ENCODE results near the gene BRSK2.

Gene BRSK2

DNA sequence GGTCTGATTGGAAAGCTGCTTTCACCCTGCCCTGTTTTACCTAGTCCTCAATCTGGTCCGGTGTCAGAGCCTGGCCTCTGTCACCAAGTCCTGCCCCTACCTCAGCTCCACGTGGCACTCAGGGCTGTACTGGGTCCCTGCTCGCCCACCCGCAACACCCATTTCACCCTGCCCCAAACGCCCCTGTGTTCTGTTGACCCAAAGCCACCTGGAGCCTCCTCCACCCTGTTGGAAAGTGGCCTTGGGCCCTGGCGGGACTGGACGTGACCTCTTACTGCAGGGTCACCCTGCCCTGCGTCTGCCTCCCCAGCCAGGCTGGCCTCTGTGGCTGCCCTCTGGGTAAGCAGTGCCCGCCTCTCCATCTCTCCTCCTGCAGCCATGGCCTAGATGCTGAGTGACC, 21.5 kb upstream of the BRSK2 start:
- Mint-ChIP-seq H3K9me3 (no peaks in the 10 kb centered on the region), H3K27ac (peak overlapping the region in 1 of 2 donors; percentile 76), H3K4me1 (no peaks in the 10 kb centered on the region), H3K27me3 (peaks cover 21% of the 10 kb centered on the region), H3K4me3 (no peak overlapping the region)
- ATAC-seq: no peak
- no peak for DNase-seq

DNA sequence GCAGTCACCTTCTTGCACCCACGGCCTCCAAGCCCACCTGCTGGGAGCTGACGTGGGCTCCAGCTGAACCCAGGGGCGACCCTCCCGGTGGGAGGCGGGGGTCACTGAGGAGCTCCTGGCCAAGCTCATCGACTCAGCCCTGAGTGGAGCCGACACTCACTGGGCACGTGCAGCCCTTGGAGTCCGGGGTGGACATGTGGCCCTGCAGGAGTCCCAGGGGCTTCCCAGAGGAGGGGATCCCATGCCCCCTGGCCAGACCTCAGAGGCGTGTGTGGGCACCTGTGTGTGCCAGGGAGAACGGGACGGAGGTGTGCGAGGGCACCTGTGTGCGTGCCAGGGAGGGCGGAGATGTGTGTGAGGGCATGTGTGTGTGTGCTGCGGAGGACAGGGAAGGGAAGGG, 20.8 kb upstream of the BRSK2 start:
- Mint-ChIP-seq H3K4me3 (no peak overlapping the region), H3K27ac (no peak overlapping the region)
- no peak for ATAC-seq

DNA sequence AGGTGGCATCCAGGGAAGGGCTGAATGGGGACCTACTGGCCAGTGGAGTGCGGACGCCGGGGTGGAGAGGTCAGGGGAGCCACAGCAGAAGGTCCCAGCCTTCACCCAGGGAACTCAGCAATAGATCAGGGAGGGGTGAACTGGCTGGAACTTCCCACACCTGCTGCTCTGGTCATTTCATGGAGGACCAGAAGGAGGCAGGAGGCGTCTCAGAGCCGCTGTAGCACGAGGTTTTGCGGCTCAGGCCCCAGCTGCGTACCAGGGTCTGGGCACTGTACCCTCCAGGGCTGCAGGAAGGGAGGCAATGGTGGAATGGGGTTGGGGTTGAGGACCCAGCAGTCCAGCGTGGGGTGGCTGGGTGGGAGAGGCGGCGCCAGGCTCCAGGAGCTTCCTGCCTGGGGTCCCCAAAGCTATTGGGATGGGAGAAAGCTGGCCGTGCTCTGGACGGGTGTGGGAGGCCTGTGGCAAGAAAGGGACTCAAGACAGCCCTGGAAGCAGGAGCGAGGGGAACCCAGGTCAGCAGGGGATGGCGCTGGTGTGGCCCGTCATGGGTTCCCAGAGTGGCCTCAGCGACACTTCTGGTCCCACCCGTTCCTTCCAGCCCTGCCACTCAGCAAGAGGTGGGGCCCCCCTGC, 20.2 kb upstream of the BRSK2 start:
- no peaks in the 10 kb centered on the region for H3K4me1 Mint-ChIP-seq
- ATAC-seq: no peak
- H3K4me3 Mint-ChIP-seq: no peak overlapping the region
- H3K9me3 Mint-ChIP-seq: no peaks in the 10 kb centered on the region
- H3K27me3 Mint-ChIP-seq: peaks cover 21% of the 10 kb centered on the region
- no peak for DNase-seq
- no peak overlapping the region for H3K27ac Mint-ChIP-seq

More for the DNA sequence above, 20.8 kb upstream of the BRSK2 start:
- no peak for DNase-seq
- Mint-ChIP-seq H3K9me3 (no peaks in the 10 kb centered on the region), H3K27me3 (peaks cover 21% of the 10 kb centered on the region), H3K4me1 (no peaks in the 10 kb centered on the region)

DNA sequence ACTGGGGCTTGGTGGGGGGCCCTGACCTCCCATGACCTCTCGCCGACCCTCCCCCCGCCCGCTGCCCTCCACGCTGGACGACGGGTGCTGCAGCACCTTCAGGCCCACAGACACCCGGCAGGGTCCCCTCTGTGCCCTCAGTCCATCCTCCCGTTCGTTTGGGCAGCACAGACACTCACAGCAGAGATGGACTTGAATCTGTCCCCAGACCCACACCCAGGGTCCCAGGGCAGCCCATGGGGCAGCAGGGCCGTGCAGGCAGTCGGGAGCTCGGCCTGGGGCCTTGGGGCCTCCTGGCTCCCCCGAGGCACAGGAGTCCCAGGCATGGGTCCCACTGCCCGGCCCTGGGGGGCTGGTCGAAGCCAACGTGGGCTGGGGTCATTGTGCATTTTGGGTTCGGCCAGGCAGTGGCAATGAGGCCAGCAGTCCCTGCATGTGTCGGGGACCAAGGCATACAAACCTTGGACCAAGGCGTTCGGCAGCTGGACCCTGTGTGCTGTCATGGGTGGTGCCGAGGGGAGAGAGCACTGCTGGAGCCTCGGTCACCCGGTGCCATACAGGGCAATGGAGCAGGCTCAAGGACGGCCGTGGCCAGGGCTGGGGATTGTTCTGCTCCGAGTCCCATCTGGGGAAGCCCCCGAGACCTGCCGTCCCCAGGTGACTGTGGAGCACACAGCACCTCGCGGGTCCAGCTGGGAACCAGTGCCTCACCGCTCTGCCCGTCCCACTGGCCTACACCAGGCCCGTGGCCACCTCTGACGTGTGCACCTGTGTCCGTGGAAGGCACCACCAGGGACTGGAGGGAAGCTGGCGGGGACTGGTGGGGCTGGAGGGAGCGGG, 19.3 kb upstream of the BRSK2 start:
- H3K9me3 Mint-ChIP-seq: no peaks in the 10 kb centered on the region
- DNase-seq: no peak
- no peaks in the 10 kb centered on the region for H3K4me1 Mint-ChIP-seq
- H3K4me3 Mint-ChIP-seq: no peak overlapping the region
- peaks cover 12% of the 10 kb centered on the region for H3K27me3 Mint-ChIP-seq
- no peak overlapping the region for H3K27ac Mint-ChIP-seq
- ATAC-seq: peak; percentile 38

DNA sequence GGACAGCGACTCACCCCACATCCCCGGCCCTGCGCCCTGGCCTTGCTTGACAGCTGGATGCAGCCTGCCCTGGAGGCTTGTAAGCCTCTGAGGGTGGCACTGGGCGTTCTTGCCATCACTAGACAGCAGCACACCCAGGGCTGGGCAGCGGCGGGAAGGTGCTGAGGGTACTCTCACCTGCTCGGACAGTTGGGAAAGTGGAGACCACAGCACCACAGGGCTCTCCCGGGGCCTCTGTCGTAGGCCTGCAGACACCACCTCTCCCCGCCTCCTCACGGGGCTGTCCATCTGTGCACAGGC, 18.8 kb upstream of the BRSK2 start:
- Mint-ChIP-seq H3K9me3 (no peaks in the 10 kb centered on the region), H3K4me1 (no peaks in the 10 kb centered on the region), H3K27me3 (peaks cover 10% of the 10 kb centered on the region), H3K27ac (no peak overlapping the region), H3K4me3 (no peak overlapping the region)
- DNase-seq: no peak
- peak; percentile 36 for ATAC-seq

DNA sequence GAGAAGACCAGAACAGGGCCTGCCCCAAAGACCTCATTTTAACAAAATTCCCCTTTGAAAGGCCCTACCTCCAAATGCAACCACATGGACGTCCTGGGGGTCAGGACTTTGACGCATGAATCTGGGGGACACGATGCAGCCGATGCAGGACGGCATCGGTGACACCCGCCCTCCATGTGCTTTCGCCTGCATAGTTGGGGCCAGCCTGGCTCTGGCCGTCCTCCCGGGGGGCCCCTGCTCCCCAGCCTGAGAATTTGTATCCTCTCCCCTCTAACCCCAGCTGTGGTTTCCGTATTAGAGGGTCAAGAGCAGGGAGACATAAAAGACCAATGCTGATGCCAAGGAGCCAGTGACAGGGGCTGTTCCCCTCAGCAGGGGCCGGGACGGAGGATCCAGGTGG, 18.4 kb upstream of the BRSK2 start:
- no peak for ATAC-seq
- H3K4me1 Mint-ChIP-seq: no peaks in the 10 kb centered on the region
- H3K4me3 Mint-ChIP-seq: no peak overlapping the region

DNA sequence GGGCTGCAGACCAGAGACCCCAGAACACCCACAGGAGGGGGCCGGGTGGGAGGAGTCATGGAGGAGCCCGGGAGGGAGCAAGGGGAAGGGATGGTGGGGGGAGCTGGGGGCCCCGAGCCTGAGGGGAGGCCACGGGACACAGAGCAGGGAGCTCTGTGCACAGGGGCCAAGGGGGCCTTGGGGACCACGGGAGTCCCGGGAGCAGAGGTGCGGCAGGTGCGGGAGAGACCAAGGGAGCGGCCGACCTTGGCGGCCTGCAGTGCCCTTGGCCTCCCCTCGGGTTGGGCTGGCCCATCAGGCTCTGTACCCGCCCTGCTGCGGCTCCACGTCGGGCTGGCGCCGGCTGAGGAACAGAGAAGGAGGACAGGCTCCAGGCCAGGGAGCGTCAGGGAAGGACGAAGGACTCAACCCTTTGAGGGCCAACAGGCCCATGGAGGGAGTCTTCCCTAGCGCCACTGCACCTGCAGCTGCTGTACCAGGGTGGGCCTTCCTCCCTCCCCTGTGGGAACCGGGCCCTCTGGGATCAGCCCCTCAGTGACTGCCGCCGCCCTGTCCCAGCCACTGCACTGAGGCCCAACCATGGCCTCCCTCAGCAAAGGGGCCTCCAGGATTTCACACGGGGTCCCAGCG, 17.8 kb upstream of the BRSK2 start:
- Mint-ChIP-seq H3K4me3 (no peak overlapping the region), H3K27me3 (peaks cover 10% of the 10 kb centered on the region), H3K4me1 (no peaks in the 10 kb centered on the region), H3K9me3 (no peaks in the 10 kb centered on the region), H3K27ac (no peak overlapping the region)
- ATAC-seq (peak; percentile 26), DNase-seq (no peak)

More for the DNA sequence above, 18.4 kb upstream of the BRSK2 start:
- H3K27ac Mint-ChIP-seq: no peak overlapping the region
- peaks cover 10% of the 10 kb centered on the region for H3K27me3 Mint-ChIP-seq
- H3K9me3 Mint-ChIP-seq: no peaks in the 10 kb centered on the region
- DNase-seq: no peak

DNA sequence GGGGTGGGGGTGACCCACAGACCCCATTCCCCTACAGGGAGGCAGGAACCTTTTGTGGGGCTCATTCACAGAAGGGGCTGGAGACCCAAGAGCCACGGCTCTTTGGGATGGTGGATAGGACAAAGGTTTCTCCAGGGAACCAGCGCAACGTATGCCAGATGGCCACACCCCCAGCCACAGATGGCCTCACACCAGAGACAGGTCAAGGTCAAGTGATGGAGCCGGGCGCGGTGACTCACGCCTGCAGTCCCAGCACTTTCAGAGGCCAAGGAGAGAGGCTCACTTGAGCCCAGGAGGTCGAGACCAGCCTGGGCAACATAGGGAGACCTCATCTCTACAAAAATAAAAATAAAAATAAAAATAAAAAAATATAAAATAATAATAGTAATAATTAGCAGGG, 17.1 kb upstream of the BRSK2 start:
- no peaks in the 10 kb centered on the region for H3K9me3 Mint-ChIP-seq
- no peak overlapping the region for H3K4me3 Mint-ChIP-seq
- H3K4me1 Mint-ChIP-seq: no peaks in the 10 kb centered on the region
- H3K27ac Mint-ChIP-seq: no peak overlapping the region
- H3K27me3 Mint-ChIP-seq: peaks cover 10% of the 10 kb centered on the region
- DNase-seq (no peak), ATAC-seq (no peak)

DNA sequence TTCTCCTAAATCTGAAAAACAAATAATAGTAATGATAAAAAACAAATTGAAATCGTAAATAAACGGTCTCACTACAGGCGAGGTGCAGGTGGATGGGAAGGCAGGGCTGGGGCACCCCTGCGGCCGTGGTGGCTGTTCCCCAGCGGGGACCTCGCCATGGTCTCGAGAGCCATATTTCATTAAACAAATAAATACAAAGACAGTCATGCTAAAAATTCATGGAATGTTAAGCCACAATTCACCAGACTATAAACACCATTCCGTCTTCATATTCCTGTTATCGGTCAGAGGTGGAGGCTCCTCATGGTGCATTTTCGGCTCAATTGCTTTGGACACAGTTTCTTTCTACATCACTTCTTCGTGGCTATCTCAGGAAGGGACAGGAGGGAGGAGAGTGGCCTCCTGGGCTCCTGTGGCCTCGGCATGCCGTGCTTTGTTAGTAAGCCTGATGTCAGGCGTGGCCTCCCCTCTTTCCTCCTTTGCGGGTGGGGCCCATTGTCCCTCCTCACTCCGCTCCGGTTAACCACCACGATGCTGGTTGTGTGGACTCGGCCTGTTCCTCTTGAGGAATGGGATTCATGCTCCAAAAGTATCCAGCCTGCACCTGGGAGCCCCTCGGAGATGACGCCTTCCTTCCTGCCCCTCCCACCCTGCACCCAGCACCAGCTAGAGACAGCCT, 16.1 kb upstream of the BRSK2 start:
- Mint-ChIP-seq H3K4me1 (no peaks in the 10 kb centered on the region), H3K27ac (no peak overlapping the region), H3K4me3 (no peak overlapping the region), H3K27me3 (peaks cover 10% of the 10 kb centered on the region), H3K9me3 (no peaks in the 10 kb centered on the region)
- DNase-seq (no peak), ATAC-seq (no peak)

DNA sequence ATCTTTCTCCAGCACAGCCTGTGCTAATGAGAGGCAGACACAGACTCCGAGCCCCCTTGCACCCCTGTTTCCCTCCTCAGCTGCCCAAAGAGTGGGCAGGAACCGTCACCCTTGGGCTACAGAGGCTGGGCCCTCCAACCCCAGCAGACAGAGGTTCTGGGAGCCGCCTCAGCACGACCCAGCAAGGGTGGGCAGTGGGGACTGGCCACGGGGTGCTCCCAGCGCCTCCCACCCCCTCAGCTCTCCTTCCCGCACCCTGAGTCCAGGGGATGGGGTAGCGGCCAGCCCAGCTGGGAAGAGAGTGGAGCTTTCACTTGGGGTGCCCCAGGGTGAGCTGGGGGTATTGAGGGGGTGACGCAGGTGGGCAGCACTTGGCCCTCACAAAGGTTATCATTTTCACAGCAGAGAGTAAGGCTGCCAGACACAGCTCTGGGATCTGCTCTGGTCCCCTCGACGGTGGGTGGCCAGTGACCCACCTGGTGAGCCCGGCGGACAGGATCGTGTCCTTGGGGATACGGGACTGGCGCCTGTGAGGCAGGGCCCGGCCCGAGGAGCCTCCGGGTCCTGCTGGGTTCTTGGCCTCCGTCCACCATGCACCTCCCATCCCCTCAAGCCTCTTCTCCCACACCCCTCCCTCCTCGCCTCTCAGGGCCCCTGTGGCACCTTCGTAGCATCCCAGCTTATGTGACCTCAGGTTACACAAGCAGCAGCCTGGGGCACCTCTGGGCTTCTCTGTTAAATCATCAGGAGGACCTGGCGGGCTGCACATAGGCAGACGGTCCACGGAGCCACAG, 14.4 kb upstream of the BRSK2 start:
- no peak overlapping the region for H3K27ac Mint-ChIP-seq
- DNase-seq: no peak
- no peaks in the 10 kb centered on the region for H3K9me3 Mint-ChIP-seq
- ATAC-seq: peak; percentile 22
- peaks cover 3% of the 10 kb centered on the region for H3K27me3 Mint-ChIP-seq
- no peak overlapping the region for H3K4me3 Mint-ChIP-seq
- H3K4me1 Mint-ChIP-seq: no peaks in the 10 kb centered on the region

DNA sequence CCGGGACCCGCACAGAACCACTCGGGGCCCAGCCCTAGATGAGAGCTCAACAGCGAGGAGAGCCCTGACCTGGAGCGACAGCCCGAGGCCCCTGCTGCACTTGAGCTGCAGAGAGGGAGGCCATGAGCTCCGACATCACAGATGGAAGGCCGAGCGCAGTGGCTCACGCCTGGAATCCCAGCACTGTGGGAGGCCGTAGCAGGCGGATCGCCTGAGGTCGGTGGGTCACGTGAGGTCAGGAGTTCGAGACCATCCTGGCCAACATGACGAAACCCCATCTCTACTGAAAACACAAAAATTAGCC, 13.8 kb upstream of the BRSK2 start:
- peaks cover 8% of the 10 kb centered on the region for H3K27me3 Mint-ChIP-seq
- H3K4me1 Mint-ChIP-seq: no peaks in the 10 kb centered on the region
- H3K27ac Mint-ChIP-seq: no peak overlapping the region
- no peaks in the 10 kb centered on the region for H3K9me3 Mint-ChIP-seq
- H3K4me3 Mint-ChIP-seq: no peak overlapping the region
- ATAC-seq (no peak), DNase-seq (no peak)

DNA sequence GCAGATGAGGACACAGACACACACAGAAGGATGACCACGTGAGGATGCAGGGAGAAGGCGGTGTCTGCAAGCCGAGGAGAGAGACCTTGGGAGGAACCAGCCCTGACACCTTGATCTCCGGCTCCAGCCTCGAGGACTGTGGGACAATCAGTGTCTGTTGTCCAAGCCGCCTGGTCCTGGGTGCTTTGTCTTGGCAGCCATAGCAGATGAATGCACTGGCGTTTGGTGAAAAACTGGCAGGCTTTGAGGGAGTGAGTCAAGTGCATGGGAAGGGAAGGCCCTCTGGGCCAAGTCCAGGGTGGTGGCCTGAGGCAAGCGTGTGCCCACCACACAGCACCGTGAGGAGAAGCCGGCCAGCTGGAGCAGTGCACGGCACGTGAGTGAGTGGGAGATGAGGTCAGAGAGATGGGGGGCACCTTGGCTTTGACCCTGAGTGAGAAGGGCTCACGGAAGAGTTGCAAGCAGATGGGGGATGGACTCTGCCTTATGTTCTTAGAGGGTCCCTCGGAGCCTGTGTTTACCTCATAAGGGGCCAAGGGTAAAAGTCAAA, 12.4 kb upstream of the BRSK2 start:
- DNase-seq (no peak), ATAC-seq (no peak)
- Mint-ChIP-seq H3K4me3 (no peak overlapping the region), H3K27me3 (peaks cover 15% of the 10 kb centered on the region), H3K9me3 (no peaks in the 10 kb centered on the region), H3K4me1 (peaks cover 7% of the 10 kb centered on the region), H3K27ac (peak overlapping the region in 1 of 2 donors; percentile 84)

DNA sequence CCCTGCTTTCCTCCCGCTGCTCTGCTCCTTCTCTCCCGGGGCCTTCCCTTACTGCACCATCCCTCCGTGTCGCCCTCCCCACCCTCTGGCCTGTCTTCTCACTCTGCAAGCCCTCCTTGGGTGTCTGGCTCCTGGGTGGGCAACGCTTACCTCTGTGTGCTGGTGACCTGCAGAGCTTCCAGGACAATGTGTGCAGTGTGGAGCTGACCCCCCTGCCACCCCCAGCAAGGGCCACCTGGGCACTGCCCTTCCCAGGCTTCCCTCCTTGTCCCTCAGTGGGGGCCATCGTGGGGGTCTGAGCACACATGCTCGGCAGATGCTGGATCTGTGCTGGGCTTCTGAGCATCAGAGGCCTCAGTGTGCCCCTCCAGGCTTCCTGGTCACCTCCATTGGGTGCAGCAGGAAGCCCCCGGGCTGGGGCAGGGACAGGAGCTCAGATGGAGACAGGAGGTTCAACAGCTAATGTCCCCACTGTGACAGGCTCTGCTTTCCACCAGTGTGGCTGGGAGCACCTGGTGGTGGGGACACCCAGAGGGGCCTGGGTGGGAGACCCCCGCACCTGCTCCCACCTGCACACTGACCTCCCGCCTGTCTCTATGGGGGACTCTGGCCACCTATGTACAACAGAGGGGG, 7.8 kb upstream of the BRSK2 start:
- Mint-ChIP-seq H3K27ac (peak overlapping the region in 1 of 2 donors; percentile 91), H3K4me1 (peaks cover 36% of the 10 kb centered on the region), H3K4me3 (peak overlapping the region; percentile 84 to 86), H3K27me3 (peaks cover 19% of the 10 kb centered on the region), H3K9me3 (no peaks in the 10 kb centered on the region)
- ATAC-seq (no peak), DNase-seq (no peak)

DNA sequence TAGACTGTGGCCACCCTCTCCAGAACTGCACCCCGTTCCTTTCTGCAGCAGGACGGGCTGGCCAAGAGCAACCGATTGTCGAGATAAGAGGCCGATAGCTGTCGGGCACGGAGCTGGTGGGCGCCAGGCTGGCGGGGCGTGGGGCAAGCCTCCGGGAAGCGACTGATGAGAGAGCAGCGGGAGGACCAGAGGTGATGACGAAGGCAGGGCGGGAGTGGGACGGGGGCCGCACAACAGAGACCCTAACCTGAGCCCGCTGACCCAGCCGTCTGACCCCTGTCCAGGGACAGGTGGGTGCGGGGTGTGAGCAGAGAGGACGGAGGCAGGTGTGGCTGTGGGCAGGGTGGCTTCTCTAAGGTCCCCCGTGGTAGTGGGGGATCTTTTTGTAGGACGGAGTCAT, 7.3 kb upstream of the BRSK2 start:
- ATAC-seq: peak; percentile 35
- H3K27me3 Mint-ChIP-seq: peaks cover 23% of the 10 kb centered on the region
- DNase-seq: no peak
- peaks cover 38% of the 10 kb centered on the region for H3K4me1 Mint-ChIP-seq
- H3K4me3 Mint-ChIP-seq: peak overlapping the region; percentile 84 to 86
- peak overlapping the region; percentile 91 to 97 for H3K27ac Mint-ChIP-seq
- H3K9me3 Mint-ChIP-seq: no peaks in the 10 kb centered on the region

Measured in stimulated activated naive CD8-positive, alpha-beta T cell treated with anti-CD3 and anti-CD28 coated beads, Interleukin-15, amount 100 ng/mL, for 72 hours (primary cell).